ENCODE measurements around the gene HSPB9. TPM values are rescaled to one million over a fixed set of nuclear protein-coding genes. Genes with fewer than 3 reads are reported as not detected.
"Not testable (repeated sequence)": the region's sequence is repeated elsewhere in the genome, so short reads cannot be mapped to it uniquely, and the experiment has no call there.

The HSPB9 gene
- total RNA-seq, 2 experiments from 2014 or later, result 0.13 TPM; not detected in 1

GRCh38 chr17:42131232-42131631, 8.6 kb downstream of the HSPB9 start:
- POLR2A ChIA-PET, result no interaction called here
- CTCF ChIA-PET, result interaction anchor here (0.8 to 1.4 kb wide), 2 partner anchors 9 to 64 kb away, joined by 3 read pairs; partner anchors contain the start of gene HSPB9

- CTCF ChIA-PET, result interaction anchor here (1.4 to 1.6 kb wide), 3 partner anchors 10 to 20 kb away, joined by 3 to 4 read pairs (median 3); partner anchors contain the start of gene HSPB9
Observed at GRCh38 chr17:42131981-42132432, 9.4 kb downstream of the HSPB9 start.

GRCh38 chr17:42132941-42133340, 10.3 kb downstream of the HSPB9 start:
- POLR2A ChIA-PET, result interaction anchor here (1.2 kb wide), 1 partner anchor 10 kb away, joined by 3 read pairs; no protein-coding TSS in a partner anchor
- CTCF ChIA-PET, result interaction anchor here (1.4 to 1.6 kb wide), 2 partner anchors 16 to 19 kb away, joined by 3 to 4 read pairs; no protein-coding TSS in a partner anchor

More at GRCh38 chr17:42131981-42132432, 9.4 kb downstream of the HSPB9 start:
- POLR2A ChIA-PET, result interaction anchor here (1.2 kb wide), 1 partner anchor 11 kb away, joined by 3 read pairs; no protein-coding TSS in a partner anchor

- POLR2A ChIA-PET, result no interaction called here
- CTCF ChIA-PET, result interaction anchor here (1.0 to 1.4 kb wide), 2 partner anchors 16 to 29 kb away, joined by 4 read pairs; no protein-coding TSS in a partner anchor
Observed at GRCh38 chr17:42133461-42134041, 10.9 kb downstream of the HSPB9 start.

- ChIA-PET POLR2A (no interaction called here), CTCF (interaction anchor here (0.8 kb wide), 1 partner anchor 178 kb away, joined by 3 read pairs; no protein-coding TSS in a partner anchor)
Observed at GRCh38 chr17:42135151-42135550, 12.5 kb downstream of the HSPB9 start.

GRCh38 chr17:42135664-42136653, 13.4 kb downstream of the HSPB9 start:
- CTCF ChIA-PET, result interaction anchor here (0.8 kb wide), 2 partner anchors 8 to 177 kb away, joined by 3 read pairs; no protein-coding TSS in a partner anchor
- POLR2A ChIA-PET, result no interaction called here

- ChIA-PET POLR2A (interaction anchor here (0.7 kb wide), 1 partner anchor 16 kb away, joined by 5 read pairs; no protein-coding TSS in a partner anchor), CTCF (interaction anchor here (0.8 to 1.2 kb wide), 2 partner anchors 9 to 85 kb away, joined by 3 to 4 read pairs; no protein-coding TSS in a partner anchor)
Observed at GRCh38 chr17:42136654-42137051, 14.0 kb downstream of the HSPB9 start.

- ChIA-PET CTCF (interaction anchor here (1.0 kb wide), 1 partner anchor 19 kb away, joined by 3 read pairs; no protein-coding TSS in a partner anchor), POLR2A (no interaction called here)
Observed at GRCh38 chr17:42138749-42139492, 16.3 kb downstream of the HSPB9 start.

GRCh38 chr17:42140690-42141089, 18.1 kb downstream of the HSPB9 start:
- CTCF ChIA-PET, result interaction anchor here (1.0 to 1.6 kb wide), 2 partner anchors 10 to 74 kb away, joined by 3 read pairs; no protein-coding TSS in a partner anchor
- POLR2A ChIA-PET, result not testable (repeated sequence)

- ChIA-PET CTCF (interaction anchor here (1.0 to 1.6 kb wide), 2 partner anchors 9 to 75 kb away, joined by 3 read pairs; no protein-coding TSS in a partner anchor), POLR2A (no interaction called here)
Observed at GRCh38 chr17:42141382-42141781, 18.8 kb downstream of the HSPB9 start.

- ChIA-PET POLR2A (interaction anchor here (0.5 to 0.6 kb wide), 2 partner anchors 10 to 45 kb away, joined by 3 read pairs; no protein-coding TSS in a partner anchor), CTCF (no interaction called here)
Observed at GRCh38 chr17:42142371-42142896, 19.8 kb downstream of the HSPB9 start.

- POLR2A ChIA-PET, result interaction anchor here (0.6 kb wide), 1 partner anchor 11 kb away, joined by 3 read pairs; no protein-coding TSS in a partner anchor
- CTCF ChIA-PET, result not testable (repeated sequence)
Observed at GRCh38 chr17:42143138-42143537, 20.5 kb downstream of the HSPB9 start.

GRCh38 chr17:42146911-42147607, 24.5 kb downstream of the HSPB9 start:
- ChIA-PET CTCF (interaction anchor here (0.7 kb wide), 1 partner anchor 37 kb away, joined by 4 read pairs; no protein-coding TSS in a partner anchor), POLR2A (no interaction called here)

- ChIA-PET CTCF (interaction anchor here (0.6 to 1.6 kb wide), 3 partner anchors 25 to 221 kb away, joined by 3 read pairs; no protein-coding TSS in a partner anchor), POLR2A (interaction anchor here (1.0 kb wide), 1 partner anchor 40 kb away, joined by 3 read pairs; no protein-coding TSS in a partner anchor)
Observed at GRCh38 chr17:42153919-42154742, 31.5 kb downstream of the HSPB9 start.

GRCh38 chr17:42155614-42156045, 33.0 kb downstream of the HSPB9 start:
- ChIA-PET POLR2A (no interaction called here), CTCF (no interaction called here)

GRCh38 chr17:42159796-42160530, 37.4 kb downstream of the HSPB9 start:
- ChIA-PET CTCF (no interaction called here), POLR2A (no interaction called here)
